Measurements from ENCODE around the gene RASSF1. TPM values are rescaled to one million over a fixed set of nuclear protein-coding genes. Genes with fewer than 3 reads are reported as not detected.
A peak's percentile ranks its signal among the peaks of the same experiment; 100 is the strongest.

Gene RASSF1
- total and polyA plus RNA-seq, 2 of the 13 experiments (the other 11 are each of a cell fraction or from before 2014, with no cell fraction given) = 10.2 to 27.5 TPM

GRCh38 chr3:50345586-50346234, 5.1 kb upstream of the RASSF1 start, which contains the start of gene ZMYND10 (continued):
- TF ChIP-seq RBFOX2 (IDR thresholded peaks at IDR 0.05; ENCODE audit: low read depth, low read length) (0 out of 2 replicates have a peak, but pooled peaks have one; percentile 18), ZNF17 (CRISPR knock-in tag; IDR thresholded peaks at IDR 0.05) (no peak), PITX1 (CRISPR knock-in tag; IDR thresholded peaks at IDR 0.05) (0 out of 2 replicates have a peak, but pooled peaks have one; percentile 31), ZNF263 (CRISPR knock-in tag; IDR thresholded peaks at IDR 0.05) (0 out of 2 replicates have a peak, but pooled peaks have one; percentile 20), ZNF597 (CRISPR knock-in tag; IDR thresholded peaks at IDR 0.05) (no peak), AGO2 (optimal IDR thresholded peaks at IDR 0.05; ENCODE audit: low read depth, low read length) (peak; percentile 58), PBX3 (CRISPR knock-in tag; IDR thresholded peaks at IDR 0.05; ENCODE audit: borderline replicate concordance) (no peak), ZFP36 (IDR thresholded peaks at IDR 0.05; ENCODE audit: borderline replicate concordance, low read depth, low read length, partially characterized antibody) (no peak), HOMEZ (CRISPR knock-in tag; IDR thresholded peaks at IDR 0.05; ENCODE audit: low read depth) (no peak), GABPB1 (CRISPR knock-in tag; IDR thresholded peaks at IDR 0.05) (peak; percentile 13; the same call in 1 of the 2 replicates), ZNF598 (CRISPR knock-in tag; IDR thresholded peaks at IDR 0.05; ENCODE audit: borderline replicate concordance) (no peak), CREM (IDR thresholded peaks at IDR 0.05) (no peak), CREM (CRISPR knock-in tag; IDR thresholded peaks at IDR 0.05) (no peak), ZBTB8A (CRISPR knock-in tag; IDR thresholded peaks at IDR 0.05; ENCODE audit: borderline replicate concordance, low read depth) (0 out of 2 replicates have a peak, but pooled peaks have one; percentile 63), ZBTB34 (CRISPR knock-in tag; IDR thresholded peaks at IDR 0.05) (no peak), HNRNPK (IDR thresholded peaks at IDR 0.05; ENCODE audit: low read depth, low read length, poor library complexity, severe bottlenecking) (no peak), RFX1 (IDR thresholded peaks at IDR 0.05) (peak; percentile 52; the same call in 1 of the 2 replicates), NFKB2 (CRISPR knock-in tag; IDR thresholded peaks at IDR 0.05; ENCODE audit: borderline replicate concordance) (no peak), KDM2A (CRISPR knock-in tag; IDR thresholded peaks at IDR 0.05; ENCODE audit: borderline replicate concordance, low read depth) (no peak), PPARG (CRISPR knock-in tag; conservative IDR thresholded peaks at IDR 0.05) (no peak), ZNF441 (CRISPR knock-in tag; IDR thresholded peaks at IDR 0.05; ENCODE audit: borderline replicate concordance) (no peak)
